ENCODE data around the gene COX7A2.

The COX7A2 gene

GRCh38 chr6:75220357-75220756, 23.2 kb downstream of the COX7A2 start:
- DNase-seq (ENCODE audit: low read depth in 2 of 2): no peak

DNA sequence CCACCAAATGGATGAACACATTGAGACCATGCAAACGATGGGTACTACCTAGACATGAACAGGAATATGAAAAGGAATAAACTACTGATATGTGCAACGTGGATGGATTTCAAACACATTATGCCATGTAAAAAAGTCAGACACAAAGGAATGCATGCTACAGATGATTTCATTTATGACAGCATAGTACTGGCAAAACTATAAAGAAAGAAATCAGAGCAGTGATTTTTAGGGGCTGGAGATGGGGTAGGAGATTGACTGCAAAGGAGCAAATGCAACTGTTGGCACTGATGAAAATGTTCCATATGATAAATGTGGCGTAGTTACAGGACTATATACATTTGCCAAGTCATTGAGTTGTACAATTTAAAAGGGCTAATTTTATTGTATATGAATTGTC, 24.3 kb downstream of the COX7A2 start:
- no peak for DNase-seq (ENCODE audit: low read depth in 2 of 2)

GRCh38 chr6:75217193-75217592, 26.4 kb downstream of the COX7A2 start:
- DNase-seq (ENCODE audit: low read depth in 2 of 2): no peak

GRCh38 chr6:75215291-75215690, 28.3 kb downstream of the COX7A2 start:
- no peak for DNase-seq (ENCODE audit: low read depth in 2 of 2)

GRCh38 chr6:75213732-75214131, 29.9 kb downstream of the COX7A2 start:
- no peak for DNase-seq (ENCODE audit: low read depth in 2 of 2)

GRCh38 chr6:75213112-75213511, 30.5 kb downstream of the COX7A2 start:
- DNase-seq (ENCODE audit: low read depth in 2 of 2): no peak

GRCh38 chr6:75211920-75212590, 31.5 kb downstream of the COX7A2 start:
- no peak for DNase-seq (ENCODE audit: low read depth in 2 of 2)

- DNase-seq (ENCODE audit: low read depth in 2 of 2): no peak
Observed at GRCh38 chr6:75210885-75211739, 32.5 kb downstream of the COX7A2 start.

- no peak for DNase-seq (ENCODE audit: low read depth in 2 of 2)
Observed at GRCh38 chr6:75209184-75209723, 34.3 kb downstream of the COX7A2 start.

GRCh38 chr6:75208298-75209183, 35.1 kb downstream of the COX7A2 start:
- peak; percentile 56 to 61 for DNase-seq (ENCODE audit: low read depth in 2 of 2)

GRCh38 chr6:75206576-75207342, 36.8 kb downstream of the COX7A2 start:
- no peak for DNase-seq (ENCODE audit: low read depth in 2 of 2)

GRCh38 chr6:75205776-75206575, 37.6 kb downstream of the COX7A2 start, which contains the start of gene COL12A1:
Gene COL12A1 (minus strand): TSS chr6:75206053. CDS start chr6:75202792, 3,261 bp downstream.
- no peak for DNase-seq (ENCODE audit: low read depth in 2 of 2)

DNA sequence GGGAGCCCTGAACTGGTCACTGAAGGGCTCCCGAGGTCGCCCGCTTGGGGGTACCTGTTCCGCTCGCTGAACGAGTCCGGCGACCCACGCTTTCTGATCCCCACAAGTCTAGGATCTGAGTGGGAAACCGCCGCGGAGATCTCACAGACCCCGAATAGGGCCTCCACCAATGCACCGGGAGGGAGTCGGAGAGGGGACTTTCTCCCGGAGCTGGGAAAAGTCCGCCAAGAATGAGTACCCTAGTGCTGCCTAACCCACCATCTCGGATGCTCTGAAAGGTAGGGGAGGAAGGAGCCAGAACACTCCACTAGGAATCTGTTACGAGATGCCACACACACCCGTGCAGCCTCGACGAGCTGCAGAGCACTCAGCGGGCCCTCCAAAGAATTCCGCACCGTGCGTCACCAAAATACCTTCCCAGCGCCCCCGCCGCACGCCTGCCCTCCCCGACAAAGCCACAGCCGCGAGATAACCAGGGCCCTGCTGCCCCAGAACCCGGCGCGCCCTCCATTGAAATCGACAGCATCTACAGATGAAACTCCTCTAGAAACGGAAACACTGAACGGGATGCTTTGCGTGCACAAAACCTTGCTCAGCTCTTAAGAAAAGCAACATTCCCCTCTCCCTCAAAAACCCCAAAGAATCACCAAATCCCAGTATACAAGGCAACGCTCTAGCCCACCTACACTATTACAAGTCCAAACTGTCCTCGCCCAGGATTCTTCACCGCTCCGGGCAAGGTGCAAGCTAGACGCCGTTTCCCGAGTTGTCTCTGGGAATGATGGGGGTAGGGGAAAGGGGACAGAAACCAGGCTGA, 38.4 kb downstream of the COX7A2 start:
- no peak for DNase-seq (ENCODE audit: low read depth in 2 of 2)

GRCh38 chr6:75204217-75204958, 39.2 kb downstream of the COX7A2 start:
- no peak for DNase-seq (ENCODE audit: low read depth in 2 of 2)

GRCh38 chr6:75203721-75204120, 39.9 kb downstream of the COX7A2 start:
- no peak for DNase-seq (ENCODE audit: low read depth in 2 of 2)

- DNase-seq (ENCODE audit: low read depth in 2 of 2): no peak
Observed at GRCh38 chr6:75202676-75203131, 40.9 kb downstream of the COX7A2 start.

- no peak for DNase-seq (ENCODE audit: low read depth in 2 of 2)
Observed at GRCh38 chr6:75201901-75202672, 41.5 kb downstream of the COX7A2 start.

DNA sequence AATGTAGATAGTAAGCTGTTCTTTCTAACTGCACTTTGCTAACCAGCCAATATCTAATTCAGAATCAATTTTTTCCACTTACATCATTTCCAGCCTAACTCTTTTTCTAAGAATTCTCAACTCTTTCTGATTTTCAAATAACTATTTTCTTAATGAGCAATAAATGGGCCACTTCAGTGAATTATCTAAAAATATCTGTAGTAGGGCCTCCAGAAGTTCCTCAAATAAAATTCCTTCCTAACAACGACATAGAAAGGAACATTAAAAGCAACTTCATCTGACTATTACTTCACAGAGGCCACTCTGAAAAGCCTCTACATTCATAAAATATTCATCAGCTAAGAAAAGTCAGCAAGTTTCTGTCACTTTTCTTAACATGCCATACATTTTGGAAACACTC, 42.6 kb downstream of the COX7A2 start:
- DNase-seq (ENCODE audit: low read depth in 2 of 2): no peak

Data from stimulated activated CD8-positive, alpha-beta memory T cell treated with anti-CD3 and anti-CD28 coated beads, Interleukin-15, amount 100 ng/mL, for 48 hours (primary cell).